ENCODE data around the gene METAP1. TPM values are rescaled to one million over a fixed set of nuclear protein-coding genes. Genes with fewer than 3 reads are reported as not detected.

The METAP1 gene
- 43.7 and 45.3 TPM in 2 replicates for total RNA-seq (2014; rRNA removed; shearing (Covaris generic))

GRCh38 chr4:98995183-98996055 lies at the start of gene METAP1:
Gene METAP1 (plus strand): TSS chr4:98995721. CDS start chr4:98995754, 33 bp downstream.

GRCh38 chr4:99088481-99089365 lies 93.2 kb downstream of the METAP1 start, which contains the start of gene ADH5:
Gene ADH5 (minus strand): TSS chr4:99088788. CDS start chr4:99088700, 88 bp downstream.

Small RNA genes lying within 50 kb of the gene (small RNA-seq; reads per million reads assigned to genes)
- gene MIR3684 (not detected), gene RNU7-149P (not detected)

Other genes with a start within 250 kb of the METAP1 start
- 92.9 and 112 TPM in 2 replicates for gene EIF4E, start 66.6 kb upstream of the METAP1 start, total RNA-seq (2014; rRNA removed; shearing (Covaris generic))
- 96.2 and 101 TPM in 2 replicates for gene ADH5, start 93.1 kb downstream of the METAP1 start, total RNA-seq (2014; rRNA removed; shearing (Covaris generic))
- gene ADH4, start 148.6 kb downstream of the METAP1 start, total RNA-seq (2014; rRNA removed; shearing (Covaris generic)), result not detected in 2 replicates
- gene ADH6, start 223.5 kb downstream of the METAP1 start, total RNA-seq (2014; rRNA removed; shearing (Covaris generic)), result not detected in 2 replicates

All from A375 (cell line).